LNCAP (cell line): Measurements from ENCODE around the gene EVX1.

Experiments
- CTCF ChIP-seq: fragments of 450-650 bp; IDR thresholded peaks from 2 replicates; pipeline ENCODE4 v1.5.1; 2017; ENCODE audit warnings: mild to moderate bottlenecking

EVX1 gene

DNA sequence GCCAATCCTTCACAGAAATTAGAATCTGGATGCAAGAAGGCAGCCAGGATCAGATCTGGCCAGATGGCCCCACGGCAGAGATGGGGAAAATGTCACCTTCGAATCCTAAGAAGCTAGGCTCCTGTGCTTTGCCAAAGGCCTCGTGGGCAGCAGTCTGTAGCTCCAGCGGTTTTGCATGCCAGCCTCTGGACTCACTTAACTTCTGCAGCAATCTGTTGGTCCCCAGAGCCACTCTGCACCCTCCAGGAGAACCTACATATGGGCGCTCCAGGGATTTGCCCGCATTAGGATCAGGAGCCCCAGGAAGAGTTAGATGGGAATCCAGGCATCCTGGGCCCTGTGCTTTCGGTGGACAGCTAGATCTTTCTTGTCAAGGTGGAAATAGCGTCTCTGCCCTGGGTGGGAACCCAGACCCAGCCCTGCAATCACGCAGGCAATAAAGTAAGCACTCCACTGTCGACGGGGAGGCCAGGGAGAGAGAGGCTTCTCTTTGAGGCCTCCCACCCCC lies 32.6 kb upstream of the EVX1 start:
- TF ChIP-seq CTCF: no peak

- TF ChIP-seq CTCF: peak; percentile 92
Measured at GRCh38 chr7:27210441-27211083, 32.0 kb upstream of the EVX1 start.

DNA sequence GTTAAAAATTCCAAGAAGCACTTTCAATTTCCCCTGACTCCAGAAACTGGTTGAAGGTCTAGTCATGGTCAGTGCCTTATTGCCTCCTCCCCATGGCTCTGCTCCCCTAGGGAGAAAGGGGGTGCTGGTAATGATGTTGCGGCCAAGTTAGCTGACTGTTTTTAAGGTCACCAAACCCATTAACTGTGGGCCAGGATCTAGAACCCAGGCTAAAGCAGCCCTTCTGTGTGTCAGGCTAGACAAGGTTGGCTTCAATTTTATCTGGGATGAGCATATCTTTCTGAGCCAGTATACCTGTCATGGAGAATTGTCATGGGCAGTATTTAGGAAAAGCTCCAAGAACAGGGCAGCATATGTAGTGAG lies 31.5 kb upstream of the EVX1 start:
- TF ChIP-seq CTCF: no peak

GRCh38 chr7:27211764-27212204 lies 30.8 kb upstream of the EVX1 start:
- TF ChIP-seq CTCF: no peak

DNA sequence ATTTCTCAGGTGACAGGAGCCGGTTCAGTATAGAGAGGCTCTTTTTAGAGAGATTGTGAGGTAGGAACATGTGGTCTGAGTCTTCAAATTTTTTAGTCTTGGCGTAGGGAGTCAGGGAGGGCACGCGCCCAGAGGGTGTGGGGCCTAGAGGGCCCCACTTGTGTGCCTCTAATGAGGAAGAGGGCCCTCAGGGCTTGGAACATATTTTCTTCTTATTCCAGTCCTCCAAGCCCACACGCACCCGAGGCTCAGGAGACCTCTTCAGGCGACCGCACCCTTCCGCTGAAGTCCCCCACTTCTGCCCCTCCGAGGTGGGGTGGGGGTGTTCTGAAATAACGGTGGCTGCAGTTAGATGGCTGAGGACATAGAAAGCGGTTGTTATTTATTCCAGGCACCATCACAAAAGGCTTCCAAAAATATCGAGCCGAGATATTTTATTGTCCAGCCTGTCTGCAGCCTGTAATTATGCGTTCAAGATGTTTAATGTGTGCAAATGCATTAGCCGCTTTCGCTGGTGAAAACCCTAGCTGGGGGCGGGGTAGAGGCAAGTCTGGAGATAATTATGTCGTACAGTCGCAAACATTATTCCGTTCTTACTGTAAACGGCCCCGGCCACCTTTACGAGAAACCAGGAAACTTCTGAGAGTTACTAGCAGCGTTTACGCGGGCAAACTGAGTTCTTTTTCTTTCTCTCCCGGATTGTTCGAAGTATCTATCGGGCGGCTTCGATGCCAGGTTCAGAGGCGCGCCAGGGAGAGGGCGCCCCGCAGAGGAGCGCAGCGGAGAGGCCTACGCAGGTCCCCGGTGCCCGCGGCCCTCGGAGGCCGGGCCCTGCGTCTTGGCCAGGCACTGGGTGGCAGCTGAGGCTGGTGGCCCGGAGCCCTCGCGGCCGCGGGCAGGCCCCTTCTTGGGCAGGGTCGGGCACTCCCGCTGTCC lies 29.8 kb upstream of the EVX1 start:
- no peak for TF ChIP-seq CTCF

- no peak for TF ChIP-seq CTCF
Measured at GRCh38 chr7:27213433-27214238, 29.0 kb upstream of the EVX1 start.

DNA sequence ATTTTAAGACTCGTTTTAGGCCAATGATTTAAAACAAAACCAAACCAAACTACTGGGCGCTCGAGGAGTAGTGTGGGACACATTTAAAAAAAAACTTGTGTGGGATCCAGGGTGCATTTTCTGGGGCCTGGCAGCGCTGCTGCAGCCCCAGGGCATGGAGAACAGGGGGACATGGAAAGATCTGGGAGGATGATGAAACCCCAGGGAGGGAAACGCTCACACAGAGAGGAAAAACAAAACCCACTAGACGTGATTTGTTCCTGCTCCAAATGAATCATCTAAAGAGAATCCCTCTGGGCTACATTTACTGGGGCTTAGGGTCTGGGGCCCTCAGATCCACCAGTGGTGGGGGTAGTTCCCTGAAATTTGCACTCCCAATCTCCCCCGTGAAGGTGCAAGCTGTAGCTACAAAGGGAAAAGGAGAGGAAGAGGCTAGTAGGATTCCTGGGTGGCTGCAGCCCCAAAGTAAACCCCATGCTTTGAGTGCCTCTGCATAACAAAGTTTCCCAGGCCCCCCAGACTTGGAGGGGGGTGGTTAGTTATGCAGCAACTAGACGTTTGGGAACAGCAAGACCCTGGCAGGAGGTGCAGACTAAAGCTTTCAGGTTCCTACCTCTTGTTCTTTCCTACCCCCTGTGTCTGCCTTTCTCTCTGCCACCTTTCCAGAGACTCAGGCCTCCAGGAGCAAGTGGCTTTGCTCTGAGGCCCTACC lies 28.2 kb upstream of the EVX1 start:
- TF ChIP-seq CTCF: no peak
